DMS79 treated with DMSO at 0.1 percent for 48 hours (cell line): ENCODE data around the gene IMPACT.

ENCODE experiments used
- DNase-seq: peaks from one replicate; lab custom pipeline; 2025; lab: John Stamatoyannopoulos, UW

IMPACT gene

DNA sequence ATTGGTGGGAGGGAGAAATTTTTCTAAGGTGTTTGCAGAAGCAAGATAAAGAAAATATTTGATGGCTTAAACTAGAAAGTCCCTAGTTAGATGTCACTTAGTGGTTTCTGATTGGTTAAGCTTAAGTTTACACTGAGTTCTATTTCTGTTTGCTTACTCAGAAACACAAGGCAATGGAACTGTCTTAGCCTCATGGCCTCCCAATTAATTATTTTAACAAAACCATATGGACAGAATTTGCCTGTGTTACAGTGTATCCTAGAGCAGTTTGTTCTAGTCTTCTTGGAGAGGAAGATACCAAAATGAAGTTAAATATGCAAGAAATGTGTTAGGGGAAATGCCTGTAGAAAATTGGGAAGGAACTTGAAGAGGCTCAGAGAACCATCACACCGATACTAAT lies 4.6 kb upstream of the IMPACT start:
- no peak for DNase-seq

DNA sequence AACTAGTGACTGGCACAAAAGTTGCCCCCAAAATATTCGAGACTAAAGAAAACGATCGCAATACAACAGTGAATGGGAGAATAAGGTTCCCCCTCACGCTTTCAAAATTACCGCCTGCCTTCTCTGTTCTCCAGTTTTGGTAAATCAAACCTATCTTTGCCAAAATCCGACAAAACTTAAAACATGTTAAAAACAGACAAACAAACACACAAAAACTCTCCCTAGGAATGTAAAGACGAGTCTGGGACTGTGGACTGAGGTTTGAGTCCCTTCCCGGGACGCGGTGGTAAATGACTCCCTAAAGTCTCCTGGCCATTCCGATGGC lies 435 bp upstream of the IMPACT start:
- no peak for DNase-seq

DNA sequence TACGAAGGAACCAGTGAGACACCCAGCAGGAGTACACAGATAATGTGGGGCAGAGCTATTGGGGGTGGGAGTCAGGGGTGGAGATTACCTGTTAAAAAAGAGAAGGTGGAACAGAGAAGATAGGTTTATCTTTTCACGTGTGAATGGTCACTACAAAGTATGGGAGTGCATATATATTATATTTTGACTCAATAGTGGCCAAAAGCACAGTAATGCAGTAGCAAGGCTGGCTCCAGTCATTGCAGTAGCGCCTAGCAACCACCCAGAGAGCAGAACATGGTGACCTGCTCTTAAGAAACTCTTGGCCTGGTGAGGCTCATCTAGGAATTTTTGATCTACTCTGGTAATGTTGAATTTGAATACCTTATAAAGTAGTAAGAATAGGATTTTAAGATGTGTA lies 1.0 kb downstream of the IMPACT start:
- peak; percentile 29 for DNase-seq

DNA sequence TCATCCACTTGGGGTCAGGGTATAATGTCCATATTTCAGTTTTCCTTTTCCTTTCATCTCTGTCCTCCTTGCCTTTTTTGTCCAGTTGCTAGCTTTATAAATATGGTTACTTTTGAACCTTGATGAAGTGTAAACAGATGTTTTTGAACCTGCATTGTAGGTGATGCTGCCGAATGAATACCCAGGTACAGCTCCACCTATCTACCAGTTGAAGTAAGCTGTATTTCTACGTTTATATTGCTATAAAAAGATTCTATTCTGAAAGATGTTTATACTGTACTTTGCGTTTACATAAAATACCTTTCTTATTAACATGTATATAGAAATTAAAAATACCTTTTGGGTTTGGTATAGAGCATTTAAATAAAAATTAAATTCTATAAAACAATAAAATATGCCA lies 2.2 kb downstream of the IMPACT start:
- DNase-seq, result no peak

DNA sequence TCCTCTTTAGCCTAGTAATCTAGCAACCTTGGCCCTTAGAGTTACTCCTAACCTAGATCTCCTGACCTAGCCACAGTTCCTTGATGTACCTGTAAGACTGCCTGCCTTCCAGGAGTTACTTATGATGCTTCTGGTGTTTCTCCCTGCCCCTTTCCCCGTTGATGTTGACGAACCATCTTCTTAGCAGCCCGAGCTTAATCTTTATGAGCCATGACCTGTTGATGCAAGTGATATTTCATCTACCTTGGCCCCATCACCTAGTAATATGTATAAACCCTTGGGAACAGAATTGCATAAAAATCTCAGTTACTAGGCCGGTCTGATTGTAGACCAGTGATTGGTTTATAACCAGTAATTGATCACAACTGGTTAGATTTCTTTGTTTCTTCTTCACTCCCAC lies 2.7 kb downstream of the IMPACT start:
- DNase-seq, result no peak

DNA sequence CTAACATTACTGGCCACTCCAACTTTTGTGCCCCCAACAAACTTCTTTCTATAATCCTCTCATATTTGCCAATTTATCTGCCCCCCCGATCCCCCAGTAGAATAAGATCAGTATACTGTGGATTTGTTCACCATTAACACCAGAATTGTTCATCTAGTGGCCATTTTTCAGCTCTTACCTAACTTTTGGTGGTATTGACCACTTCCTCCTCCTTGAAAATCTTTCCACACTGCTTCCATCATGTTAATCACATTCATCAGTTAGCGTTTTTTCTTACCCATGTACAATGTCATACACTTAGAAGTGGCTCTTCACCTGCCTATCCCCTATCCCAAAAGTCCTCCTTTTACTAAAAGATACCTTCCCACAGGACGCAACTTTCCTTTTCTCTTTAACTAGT lies 6.1 kb downstream of the IMPACT start:
- no peak for DNase-seq

DNA sequence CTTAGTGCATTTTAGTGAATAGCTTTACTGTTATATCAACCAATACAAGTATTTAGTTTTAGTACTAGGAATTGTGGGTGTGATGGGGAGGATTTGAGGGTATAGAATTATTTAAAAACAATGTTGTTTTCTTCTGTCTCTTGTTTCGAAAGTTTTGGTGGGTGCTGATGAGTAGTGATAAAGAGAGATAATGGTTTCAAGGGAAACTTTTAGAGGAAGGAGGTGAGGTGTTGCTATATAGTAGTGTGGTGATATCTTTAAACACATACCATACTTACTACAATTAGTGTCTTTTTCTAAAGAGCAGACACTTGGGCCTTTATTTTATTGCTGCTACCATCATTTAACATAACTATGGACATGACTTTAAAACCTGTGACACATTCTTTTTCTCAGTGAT lies 10.5 kb downstream of the IMPACT start:
- DNase-seq, result no peak

DNA sequence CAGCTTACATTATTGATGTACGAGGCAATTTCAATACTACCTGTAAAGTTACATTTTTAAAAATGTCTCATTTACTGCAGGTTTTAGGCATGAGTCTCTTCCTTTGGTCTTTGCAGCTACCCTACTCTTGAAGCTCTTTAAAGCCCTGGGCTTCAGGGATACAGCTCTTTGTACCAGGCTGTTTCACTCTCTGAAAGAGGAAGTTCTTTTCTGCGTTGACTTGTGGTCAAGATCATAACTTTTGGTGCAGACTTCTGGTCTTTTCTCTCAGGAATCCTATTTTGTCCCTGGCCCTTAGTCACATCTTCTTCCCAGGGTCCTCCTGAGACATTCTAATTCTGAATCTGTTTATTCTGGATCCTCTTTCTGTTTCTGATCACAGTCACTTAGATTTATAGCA lies 17.4 kb downstream of the IMPACT start:
- no peak for DNase-seq

DNA sequence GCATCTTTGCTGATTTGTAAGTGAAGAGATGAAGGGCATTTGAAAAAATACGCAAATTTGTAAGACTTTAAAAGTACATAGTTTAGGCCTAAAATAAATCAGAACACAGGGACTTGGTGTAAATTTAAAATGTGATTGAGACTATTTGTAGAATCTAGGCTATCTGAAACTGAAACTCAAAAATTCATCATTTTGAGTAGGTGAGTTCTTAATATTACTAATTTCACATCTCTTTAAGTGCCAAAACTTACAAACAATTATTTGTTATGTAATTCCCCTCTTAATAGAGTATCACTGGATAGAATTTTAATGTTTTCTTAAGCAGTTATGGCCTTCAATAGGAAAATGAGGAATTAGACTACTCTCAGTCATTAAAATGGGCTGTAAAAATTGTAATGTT lies 20.0 kb downstream of the IMPACT start:
- no peak for DNase-seq

DNA sequence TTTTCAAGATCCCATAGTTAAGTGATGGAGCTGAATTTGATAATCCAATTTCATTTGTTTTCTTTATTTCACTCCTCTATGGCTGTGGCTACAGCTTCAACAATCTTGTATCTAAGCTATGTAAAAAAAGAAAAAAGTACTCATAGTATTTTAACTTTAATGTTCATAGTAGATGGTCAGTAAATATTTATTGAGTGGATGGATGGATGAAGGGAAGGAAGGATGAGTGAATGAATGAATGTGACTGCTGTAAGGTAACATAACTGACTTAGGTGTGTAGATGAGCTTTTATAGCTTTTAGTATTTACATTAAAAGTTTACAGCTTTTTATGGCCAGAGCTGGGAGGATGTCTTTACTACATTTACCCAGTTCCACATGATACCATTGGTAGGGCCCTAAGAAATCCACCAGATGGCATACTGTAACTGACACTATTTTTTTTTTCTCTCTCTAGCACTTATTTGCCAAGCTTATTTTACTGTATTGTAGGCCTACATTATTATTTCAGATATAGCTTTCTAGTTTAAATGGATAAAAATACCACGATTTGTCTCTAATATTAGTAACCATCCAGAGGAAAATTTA lies 20.6 kb downstream of the IMPACT start:
- no peak for DNase-seq

DNA sequence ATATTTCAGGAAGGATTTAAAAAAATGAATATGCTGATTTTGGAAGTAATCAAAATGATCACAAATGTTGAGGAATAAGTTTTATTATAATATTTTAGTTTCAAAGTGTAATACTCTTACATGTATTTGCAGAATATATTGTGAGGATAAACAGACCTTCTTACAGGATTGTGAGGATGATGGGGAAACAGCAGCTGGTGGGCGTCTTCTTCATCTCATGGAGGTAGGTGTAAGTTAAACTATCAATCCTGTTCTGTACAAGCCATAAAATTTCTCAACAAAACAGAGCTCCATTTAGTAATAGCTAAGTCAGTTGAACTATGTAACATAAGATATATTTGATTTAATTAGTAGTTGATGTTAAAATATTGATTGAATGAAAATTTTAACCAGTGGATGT lies 21.5 kb downstream of the IMPACT start:
- DNase-seq, result no peak

DNA sequence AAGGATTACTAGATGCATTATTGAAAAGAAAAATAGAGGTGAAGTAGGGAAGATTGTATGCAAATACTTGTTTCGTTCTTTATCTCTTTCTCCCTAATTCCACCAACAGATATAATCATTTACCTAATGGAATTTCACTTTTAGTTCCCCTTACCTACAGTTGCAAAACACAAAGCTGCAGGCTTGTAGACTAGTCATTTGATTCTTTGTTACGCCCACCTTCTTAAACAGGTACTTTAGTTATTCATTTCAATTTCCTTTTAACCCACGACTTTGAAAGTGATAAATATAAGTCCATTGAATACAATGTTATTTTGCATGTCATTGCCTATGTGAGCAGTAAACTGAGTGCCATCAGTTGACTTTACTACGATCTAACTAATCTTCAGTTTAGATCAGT lies 30.1 kb downstream of the IMPACT start:
- no peak for DNase-seq

DNA sequence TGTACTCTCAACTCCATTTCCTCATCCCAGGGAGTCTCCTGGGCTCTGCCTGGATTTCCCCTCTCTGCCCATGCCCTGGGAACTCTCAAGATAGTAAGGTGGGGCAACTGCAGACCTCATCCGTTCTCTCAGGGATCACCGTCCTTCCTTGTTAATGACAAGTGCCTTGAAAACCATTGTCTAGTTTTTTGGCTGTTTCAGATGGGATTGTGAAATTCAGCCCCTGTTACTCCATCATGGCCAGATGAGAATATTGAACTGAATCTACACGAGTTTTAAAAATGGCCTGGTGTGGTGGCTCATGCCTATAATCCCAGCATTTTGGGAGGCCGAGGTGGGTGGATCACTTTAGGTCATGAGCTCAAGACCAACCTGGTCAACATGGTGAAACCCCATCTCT lies 33.3 kb downstream of the IMPACT start:
- DNase-seq, result no peak

DNA sequence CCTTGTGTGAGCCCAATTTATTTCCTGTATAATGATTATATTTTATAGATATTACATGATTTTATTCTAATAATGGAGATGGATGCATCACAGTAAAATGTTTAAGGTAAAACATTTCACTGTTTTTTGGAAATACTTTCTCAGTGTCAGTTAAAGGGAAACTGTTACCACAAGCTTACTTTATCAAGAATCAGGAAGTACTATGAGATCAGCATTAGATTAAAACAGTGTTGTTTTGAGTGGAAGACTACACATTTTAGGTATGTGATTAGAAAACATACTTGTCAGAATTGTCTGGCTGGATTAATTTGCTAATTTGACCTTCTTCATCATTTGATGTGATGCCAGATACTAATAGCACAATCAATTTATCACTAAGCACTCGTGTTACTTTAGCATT lies 33.9 kb downstream of the IMPACT start, which contains the start of gene HRH4:
TSS of gene HRH4 (plus strand) at position 250 of the 400 bp plus-strand sequence. CDS start at position 342, 92 bp downstream.
- DNase-seq, result no peak

DNA sequence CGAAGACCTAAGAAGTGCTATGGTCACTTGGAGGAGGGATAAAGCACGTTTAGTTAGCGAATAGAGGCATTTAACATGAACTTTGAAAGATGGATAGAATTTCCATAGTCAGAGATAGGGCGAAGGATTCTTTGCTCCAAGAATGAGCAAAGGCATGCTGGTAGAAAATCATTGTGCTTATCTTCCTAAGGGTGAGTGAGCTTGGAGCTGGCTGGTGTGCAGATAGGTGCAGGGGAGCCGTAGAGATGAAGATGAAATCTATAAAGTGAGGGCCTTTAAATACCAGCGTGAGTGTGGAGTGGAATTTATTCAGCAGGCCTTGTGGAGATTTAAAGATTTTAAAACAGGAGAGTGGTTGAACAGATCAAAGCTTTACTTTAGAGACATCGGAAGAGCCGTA lies 35.5 kb downstream of the IMPACT start:
- DNase-seq, result no peak

DNA sequence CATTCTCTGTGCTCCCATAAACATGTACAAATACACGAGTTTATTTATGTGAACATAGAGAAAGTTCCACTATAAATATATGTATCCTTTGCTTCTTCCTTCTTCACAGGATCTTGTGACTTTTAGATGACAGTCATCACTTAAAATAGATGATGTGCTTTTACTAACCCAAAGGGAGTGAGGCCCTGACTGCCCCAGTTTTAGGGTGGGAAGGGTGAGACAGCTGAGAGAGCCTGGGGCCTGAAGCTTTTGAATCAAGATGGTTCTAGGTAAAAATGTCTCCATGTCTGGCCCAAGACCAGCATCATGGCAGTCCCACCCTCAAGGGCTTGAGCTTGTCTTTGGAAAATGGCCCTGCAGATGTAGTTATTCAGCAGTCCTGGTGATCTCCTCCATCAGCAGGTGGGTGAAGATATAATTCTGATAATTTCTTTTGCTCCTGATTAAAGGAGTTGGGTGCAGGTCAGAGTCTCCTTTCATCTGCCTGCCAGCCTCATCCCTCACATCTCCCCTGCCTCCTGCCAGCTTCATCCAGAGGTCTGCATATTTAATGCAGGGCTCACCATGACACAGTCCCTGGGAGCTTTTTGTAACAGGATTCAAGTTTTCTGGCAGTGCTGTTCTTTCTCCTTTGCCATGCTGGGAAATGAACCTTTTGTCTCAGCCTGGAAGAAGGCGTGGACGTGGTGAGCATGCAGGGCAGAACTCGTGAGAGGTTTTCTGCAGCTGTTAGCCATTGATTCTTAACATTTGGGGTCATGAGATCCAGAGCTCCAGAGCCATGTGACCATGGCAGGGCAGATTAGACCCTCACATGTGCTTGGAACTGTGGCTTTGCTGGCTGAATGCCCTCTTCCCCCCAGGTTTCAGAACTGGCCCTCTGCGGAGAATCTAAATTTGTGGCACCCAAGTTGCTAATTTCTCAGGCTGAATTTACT lies 36.6 kb downstream of the IMPACT start:
- DNase-seq, result no peak

DNA sequence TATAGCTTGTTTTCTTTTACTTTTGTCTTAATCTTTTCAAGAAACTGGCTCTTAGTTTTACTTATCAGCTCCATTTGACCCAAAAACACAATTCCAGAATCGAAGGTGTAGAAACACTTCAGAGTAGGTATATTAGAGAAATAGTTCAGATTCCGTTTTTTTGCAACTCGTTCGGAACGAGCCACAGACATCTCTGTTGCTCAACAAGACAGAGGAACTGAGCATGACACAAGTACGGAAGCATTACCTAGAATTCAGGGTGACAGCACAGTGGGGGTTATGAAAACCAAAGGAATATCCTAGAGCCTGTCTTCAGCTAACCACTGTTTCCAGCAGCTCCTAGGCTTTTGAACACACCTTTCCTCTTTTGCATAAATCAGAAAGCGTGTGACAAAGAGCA lies 39.0 kb downstream of the IMPACT start:
- DNase-seq, result no peak

DNA sequence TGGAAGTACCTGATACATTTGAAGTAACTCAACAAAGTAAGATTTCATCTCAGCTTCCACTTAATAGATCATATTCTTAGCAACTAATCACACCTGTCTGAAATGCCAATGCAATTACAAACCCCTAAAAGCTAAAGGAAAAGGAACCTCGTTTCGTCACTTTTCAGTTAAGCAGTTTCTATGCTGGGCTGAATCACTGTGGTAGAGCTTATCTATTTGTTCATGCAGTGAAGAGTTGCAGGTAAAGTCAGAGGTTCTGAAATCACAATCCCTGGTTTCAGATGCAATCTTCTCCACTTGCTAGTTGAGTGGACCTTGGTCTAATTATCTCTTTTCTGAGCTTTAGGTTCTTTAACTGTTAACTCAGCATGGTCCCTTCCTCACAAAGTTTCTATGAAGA lies 40.3 kb downstream of the IMPACT start:
- no peak for DNase-seq

DNA sequence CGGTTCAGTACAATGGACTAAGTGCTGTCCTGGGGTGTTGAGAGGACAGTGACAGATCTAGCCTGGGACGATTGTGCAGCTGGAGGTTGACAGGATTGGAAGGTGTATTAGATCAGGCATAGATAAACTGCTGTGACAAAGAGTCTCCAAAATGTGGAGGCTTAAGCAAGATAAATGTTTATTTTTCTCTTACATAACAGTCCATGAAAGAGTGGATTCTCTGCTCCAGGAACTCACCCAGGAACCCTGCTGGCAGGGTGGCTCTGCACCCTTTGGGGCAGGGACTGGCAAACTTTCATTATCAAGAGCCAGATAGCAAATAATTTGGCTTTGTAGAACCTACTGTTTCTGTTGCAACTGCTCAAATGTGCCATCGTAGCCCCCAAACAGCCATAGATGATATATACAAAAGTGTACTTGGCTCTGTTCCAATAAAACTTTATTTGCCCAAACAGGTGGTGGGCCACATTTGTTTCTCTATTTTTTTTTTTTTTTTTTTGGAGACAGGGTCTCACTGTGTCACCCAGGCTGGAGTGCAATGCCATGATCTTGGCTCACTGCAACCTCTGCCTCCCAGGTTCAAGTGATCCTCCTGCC lies 43.6 kb downstream of the IMPACT start:
- no peak for DNase-seq

DNA sequence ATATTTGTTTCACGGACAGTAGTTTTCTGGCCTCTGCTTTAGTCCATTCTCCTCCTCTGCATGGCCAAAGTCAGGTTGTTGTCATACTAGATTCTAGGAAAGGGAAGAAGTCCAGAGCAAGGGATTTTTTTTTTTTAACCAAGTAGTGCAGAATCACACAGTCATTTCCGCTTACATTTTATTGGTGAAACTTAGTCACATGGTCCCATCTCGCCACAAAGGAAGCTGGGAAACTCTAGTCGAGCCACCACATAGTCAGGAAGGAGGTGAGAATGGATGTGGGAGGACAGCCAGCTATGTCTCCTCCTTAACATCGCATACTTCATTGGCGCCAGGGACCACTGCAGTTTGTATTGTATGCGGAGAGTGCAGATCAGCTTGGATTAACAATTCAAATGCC lies 44.3 kb downstream of the IMPACT start:
- no peak for DNase-seq

DNA sequence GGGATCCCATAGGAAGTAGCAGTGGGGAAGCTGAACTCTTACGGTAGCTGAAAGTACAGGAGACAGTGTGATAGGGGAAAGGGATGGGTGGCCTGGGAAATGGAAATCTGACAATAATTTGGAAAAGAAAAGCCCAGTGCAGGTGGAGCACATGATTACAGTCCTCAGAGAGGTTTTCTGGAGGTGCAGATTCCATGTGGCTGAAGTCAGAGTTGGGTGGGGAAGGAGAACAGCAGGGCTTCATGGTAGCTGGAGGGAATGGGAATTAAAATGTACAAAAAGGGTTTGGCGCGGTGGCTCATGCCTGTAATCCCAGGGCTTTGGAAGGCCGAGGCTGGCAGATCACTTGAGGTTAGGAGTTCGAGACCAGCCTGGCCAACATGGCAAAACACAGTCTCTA lies 46.1 kb downstream of the IMPACT start:
- DNase-seq, result no peak

DNA sequence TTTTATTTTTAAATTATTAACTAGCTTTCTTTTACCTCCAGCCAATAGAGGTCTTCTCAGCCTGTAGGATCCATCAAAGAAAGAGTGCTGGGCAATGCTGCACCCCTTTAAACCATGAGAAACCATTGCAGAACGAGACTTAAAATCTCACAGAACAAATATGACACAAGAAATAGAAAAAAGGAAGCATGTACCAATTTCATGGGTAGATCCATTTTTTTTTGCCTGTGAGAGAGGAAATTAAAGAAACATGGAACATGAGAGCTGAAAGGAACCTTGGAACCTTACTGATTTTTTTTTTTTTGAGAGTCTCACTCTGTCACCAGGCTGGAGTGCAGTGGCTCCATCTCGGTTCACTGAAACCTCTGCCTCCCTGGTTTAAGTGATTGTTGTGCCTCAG lies 47.9 kb downstream of the IMPACT start:
- no peak for DNase-seq

DNA sequence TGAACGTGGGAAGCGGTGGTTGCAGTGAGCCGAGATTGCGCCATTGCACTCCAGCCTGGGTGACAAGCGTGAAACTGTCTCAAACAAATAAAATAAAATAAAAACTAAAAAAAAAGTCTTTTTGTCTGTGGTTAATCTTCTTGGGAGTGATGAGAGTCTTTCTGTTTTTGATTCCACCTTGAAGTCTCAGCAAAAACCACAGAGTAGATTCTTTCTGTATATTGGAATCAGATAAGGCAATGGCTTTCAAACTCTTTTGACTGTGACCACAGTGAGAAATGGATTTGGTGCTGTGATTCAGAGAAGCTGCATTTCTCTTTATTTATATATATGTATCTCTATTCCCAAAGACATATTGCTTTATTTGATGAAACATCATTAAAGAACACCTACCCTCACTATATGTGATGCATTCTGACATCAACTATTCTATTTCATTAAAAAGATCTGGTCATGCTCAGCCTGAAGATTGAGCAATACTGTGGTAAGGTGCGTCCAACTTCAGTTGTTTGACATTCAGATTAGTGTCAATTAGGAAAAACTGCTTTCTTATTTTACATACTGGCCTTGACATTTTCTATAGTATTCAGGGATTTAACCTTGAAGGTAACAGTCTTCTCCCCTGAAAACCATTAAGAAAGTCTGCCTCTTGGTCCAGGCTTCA lies 49.6 kb downstream of the IMPACT start:
- DNase-seq, result no peak
